ENCODE measurements around the gene REV1.

- TF ChIP-seq GABPA (IDR thresholded peaks at IDR 0.05 in 1 of 2, conservative IDR thresholded peaks at IDR 0.05 in 1 of 2) = no peak
- TF ChIP-seq RAD21 (IDR thresholded peaks at IDR 0.05) = no peak
- no peak for TF ChIP-seq YY1 (IDR thresholded peaks at IDR 0.05)
- no peak for TF ChIP-seq CTCF (IDR thresholded peaks at IDR 0.05; ENCODE audit: low read depth, low read length, missing input control)
- TF ChIP-seq, protein P1, sequence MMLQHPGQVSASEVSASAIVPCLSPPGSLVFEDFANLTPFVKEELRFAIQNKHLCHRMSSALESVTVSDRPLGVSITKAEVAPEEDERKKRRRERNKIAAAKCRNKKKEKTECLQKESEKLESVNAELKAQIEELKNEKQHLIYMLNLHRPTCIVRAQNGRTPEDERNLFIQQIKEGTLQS (IDR thresholded peaks at IDR 0.05) = no peak
- TF ChIP-seq SP1 (IDR thresholded peaks at IDR 0.05) = no peak
- TF ChIP-seq RXRA (IDR thresholded peaks at IDR 0.05) = no peak
- TF ChIP-seq ZBTB33 (IDR thresholded peaks at IDR 0.05) = no peak
- TF ChIP-seq REST (IDR thresholded peaks at IDR 0.05) = no peak
- TF ChIP-seq MAX (IDR thresholded peaks at IDR 0.05) = no peak
- TF ChIP-seq TAF1 (conservative IDR thresholded peaks at IDR 0.05) = no peak
Measured at GRCh38 chr2:99487906-99488305, 1.9 kb downstream of the REV1 start.

Measured in liver (tissue), 3 donors.